ENCODE results near the gene EHMT1.
"Not testable (repeated sequence)": the region's sequence is repeated elsewhere in the genome, so short reads cannot be mapped to it uniquely, and the experiment has no call there.

Gene EHMT1

DNA sequence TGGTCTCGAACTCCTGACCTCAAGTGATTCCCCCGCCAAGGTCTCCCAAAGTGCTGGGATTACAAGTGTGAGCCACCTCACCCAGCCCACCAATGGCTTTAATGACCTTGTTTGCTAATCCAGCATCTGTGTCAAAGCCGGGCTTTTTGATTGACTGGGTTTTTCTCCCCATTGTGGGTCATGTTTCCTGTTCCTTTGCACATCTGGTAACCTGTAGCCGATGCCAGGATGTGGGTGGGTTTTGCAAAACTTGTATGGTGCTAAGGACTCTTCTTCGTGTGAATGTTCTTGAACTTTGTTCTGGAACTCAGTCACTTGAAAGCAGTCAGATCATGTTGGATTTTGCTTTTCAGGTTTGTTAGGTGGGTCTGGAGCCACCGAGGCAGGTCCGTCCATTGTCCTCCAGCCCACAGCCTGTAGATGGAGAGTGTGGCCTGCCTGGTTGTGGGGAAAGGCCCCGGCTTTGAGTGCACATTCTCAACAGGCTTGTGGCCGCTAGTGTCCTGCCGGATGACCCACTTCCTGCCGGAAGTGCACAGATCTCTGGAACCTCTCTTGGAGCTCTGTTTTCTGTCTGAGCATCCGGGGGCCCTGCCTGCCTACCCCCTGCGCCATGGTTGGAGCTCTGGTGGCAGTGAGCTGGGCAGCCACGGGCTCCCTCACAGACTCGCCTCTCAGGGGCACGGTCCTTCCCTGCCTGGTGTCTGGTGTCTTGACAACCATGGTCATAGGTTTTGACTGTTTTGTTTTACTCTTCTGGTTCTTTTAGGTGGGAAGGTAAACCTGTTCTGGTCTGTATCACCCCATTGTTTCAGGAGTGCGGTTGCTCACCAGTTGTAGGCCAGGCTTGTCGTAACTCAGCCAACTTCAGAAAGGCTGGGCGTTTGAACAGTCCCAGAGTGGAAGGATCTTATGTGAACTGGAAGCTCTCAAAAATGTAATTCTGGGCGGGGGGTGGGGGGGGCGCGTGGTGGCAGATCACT is 189.2 kb downstream of the EHMT1 start:
- peak; percentile 91 for ATAC-seq (replicated peaks)
- DNase-seq, result peak in 2 of 3 experiments; percentile 5 to 6
- Mint-ChIP-seq H3K9me3 (no peaks in the 10 kb centered on the region), H3K36me3 (ENCODE audit: insufficient read depth) (peaks cover 17% of the 10 kb centered on the region), H3K27ac (peak overlapping the region; percentile 51 to 80), H3K4me3 (peak overlapping the region in 1 of 2 donors; percentile 25), H3K27me3 (no peaks in the 10 kb centered on the region), H3K4me1 (ENCODE audit: low read depth in 2 of 2) (peaks cover 8 to 17% of the 10 kb centered on the region in 2 donors)

DNA sequence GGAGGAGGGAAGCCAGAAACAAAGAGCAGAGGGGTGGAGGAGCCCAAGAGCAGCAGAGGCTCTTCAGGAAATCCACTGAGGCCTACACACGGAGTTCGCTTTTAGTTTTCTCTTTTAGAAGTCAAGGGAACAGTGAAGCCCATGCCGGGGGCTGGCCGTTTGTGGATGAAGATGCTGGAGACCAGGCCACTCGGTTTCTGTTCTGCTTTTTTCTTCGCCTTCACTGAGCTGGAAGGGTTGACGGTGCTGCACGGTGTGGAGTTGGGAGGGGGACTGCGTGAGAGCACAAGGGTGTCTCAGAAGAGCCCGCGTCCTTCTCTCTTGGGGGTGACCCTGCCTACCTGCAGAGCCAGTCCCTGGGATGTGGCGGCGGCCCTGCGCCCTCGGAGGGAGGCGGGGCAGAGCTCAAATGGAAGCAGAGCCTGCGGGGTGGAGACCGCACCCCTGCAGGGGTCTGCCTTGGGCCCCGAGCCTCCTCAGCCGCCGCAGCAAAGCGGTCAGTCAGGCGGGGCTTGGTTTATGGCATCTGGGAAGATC is 190.3 kb downstream of the EHMT1 start:
- Mint-ChIP-seq H3K9me3 (no peaks in the 10 kb centered on the region), H3K36me3 (ENCODE audit: insufficient read depth) (peaks cover 14% of the 10 kb centered on the region), H3K27me3 (no peaks in the 10 kb centered on the region), H3K4me3 (no peak overlapping the region), H3K27ac (peak overlapping the region in 1 of 2 donors; percentile 80), H3K4me1 (ENCODE audit: low read depth in 2 of 2) (peaks cover 8 to 17% of the 10 kb centered on the region in 2 donors)
- DNase-seq (no peak), ATAC-seq (replicated peaks) (no peak)

DNA sequence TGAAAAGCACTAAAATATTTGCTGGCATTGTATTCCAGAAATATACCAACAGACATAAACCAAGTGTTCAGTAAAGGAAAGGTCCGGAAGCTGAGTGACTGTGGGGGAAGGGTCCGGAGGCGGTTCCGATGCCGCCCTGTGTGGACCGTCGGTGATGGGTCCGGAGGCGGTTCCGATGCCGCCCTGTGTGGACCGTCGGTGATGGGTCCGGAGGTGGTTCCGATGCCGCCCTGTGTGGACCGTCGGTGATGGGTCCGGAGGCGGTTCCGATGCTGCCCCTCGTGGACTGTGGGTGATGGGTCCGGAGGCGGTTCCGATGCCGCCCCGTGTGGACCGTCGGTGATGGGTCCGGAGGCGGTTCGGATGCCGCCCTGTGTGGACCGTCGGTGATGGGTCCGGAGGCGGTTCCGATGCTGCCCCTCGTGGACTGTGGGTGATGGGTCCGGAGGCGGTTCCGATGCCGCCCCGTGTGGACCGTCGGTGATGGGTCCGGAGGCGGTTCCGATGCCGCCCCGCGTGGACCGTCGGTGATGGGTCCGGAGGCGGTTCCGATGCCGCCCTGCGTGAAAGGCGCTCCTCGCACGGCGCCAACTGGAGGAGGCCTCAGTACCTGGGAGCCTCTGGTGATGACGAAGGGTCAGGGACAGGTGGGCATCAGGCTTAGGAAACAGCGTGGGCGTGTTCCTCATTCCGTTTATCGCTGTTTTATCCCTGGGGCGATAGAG is 191.1 kb downstream of the EHMT1 start:
- Mint-ChIP-seq H3K36me3 (ENCODE audit: insufficient read depth) (peaks cover 18% of the 10 kb centered on the region), H3K4me1 (ENCODE audit: low read depth in 2 of 2) (peaks cover 8 to 17% of the 10 kb centered on the region in 2 donors)
- H3K4me3 Mint-ChIP-seq; ATAC-seq (replicated peaks); H3K27ac Mint-ChIP-seq; H3K27me3 Mint-ChIP-seq; DNase-seq; H3K9me3 Mint-ChIP-seq: not testable (repeated sequence)

DNA sequence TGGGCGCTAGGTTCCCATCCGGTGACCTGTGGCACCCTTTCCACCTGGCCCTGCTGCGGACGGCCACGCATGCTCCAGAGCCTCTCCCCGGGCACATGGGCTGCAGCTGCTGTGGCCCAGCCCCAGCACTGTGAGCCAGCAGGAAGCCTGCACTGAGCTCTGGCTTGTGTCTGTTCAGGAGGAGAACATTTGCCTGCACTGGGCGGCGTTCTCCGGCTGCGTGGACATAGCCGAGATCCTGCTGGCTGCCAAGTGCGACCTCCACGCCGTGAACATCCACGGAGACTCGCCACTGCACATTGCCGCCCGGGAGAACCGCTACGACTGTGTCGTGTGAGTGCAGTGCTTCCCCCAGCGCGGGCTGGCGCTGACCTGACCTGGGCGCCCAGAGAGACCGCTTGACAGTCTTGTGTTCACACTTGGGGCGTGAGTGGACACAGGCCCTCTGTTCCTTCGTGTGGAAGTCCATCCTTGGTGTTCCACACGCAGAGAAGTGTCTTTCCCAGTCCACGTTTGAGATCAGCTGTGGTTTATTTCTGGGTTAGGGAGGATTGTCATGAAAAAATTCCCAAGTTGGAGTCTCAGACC is 192.6 kb downstream of the EHMT1 start:
- Mint-ChIP-seq H3K27me3 (no peaks in the 10 kb centered on the region), H3K4me1 (ENCODE audit: low read depth in 2 of 2) (peaks cover 8 to 14% of the 10 kb centered on the region in 2 donors), H3K27ac (no peak overlapping the region), H3K9me3 (no peaks in the 10 kb centered on the region), H3K36me3 (ENCODE audit: insufficient read depth) (peaks cover 29% of the 10 kb centered on the region), H3K4me3 (no peak overlapping the region)
- no peak for DNase-seq
- ATAC-seq (replicated peaks), result no peak

GRCh38 chr9:137812356-137813023 is 193.7 kb downstream of the EHMT1 start:
- peaks cover 34% of the 10 kb centered on the region for H3K36me3 Mint-ChIP-seq (ENCODE audit: insufficient read depth)
- H3K9me3 Mint-ChIP-seq, result no peaks in the 10 kb centered on the region
- DNase-seq, result no peak
- no peak for ATAC-seq (replicated peaks)
- no peaks in the 10 kb centered on the region for H3K27me3 Mint-ChIP-seq
- H3K4me1 Mint-ChIP-seq (ENCODE audit: low read depth in 2 of 2), result peaks cover 4 to 7% of the 10 kb centered on the region in 2 donors
- H3K27ac Mint-ChIP-seq, result no peak overlapping the region
- H3K4me3 Mint-ChIP-seq, result no peak overlapping the region

DNA sequence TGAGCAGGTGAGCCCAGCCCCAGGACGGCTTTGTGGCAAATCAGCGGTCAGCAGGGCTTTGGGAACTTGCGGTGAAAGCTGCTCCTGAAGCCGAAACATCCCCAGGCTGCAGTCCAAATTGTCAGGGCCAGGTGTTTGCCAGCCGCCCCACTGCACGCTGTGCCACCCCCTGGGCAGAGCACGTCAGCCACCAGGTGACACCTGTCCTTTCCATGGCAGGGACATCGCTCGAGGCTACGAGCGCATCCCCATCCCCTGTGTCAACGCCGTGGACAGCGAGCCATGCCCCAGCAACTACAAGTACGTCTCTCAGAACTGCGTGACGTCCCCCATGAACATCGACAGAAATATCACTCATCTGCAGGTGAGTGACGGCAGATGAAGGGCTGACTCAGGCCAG is 194.4 kb downstream of the EHMT1 start:
- no peaks in the 10 kb centered on the region for H3K27me3 Mint-ChIP-seq
- no peak for DNase-seq
- peaks cover 0 to 2% of the 10 kb centered on the region in 2 donors for H3K4me1 Mint-ChIP-seq (ENCODE audit: low read depth in 2 of 2)
- H3K9me3 Mint-ChIP-seq, result no peaks in the 10 kb centered on the region
- no peak overlapping the region for H3K27ac Mint-ChIP-seq
- no peak overlapping the region for H3K4me3 Mint-ChIP-seq
- no peak for ATAC-seq (replicated peaks)
- peaks cover 39% of the 10 kb centered on the region for H3K36me3 Mint-ChIP-seq (ENCODE audit: insufficient read depth)

- Mint-ChIP-seq H3K4me3 (no peak overlapping the region), H3K36me3 (ENCODE audit: insufficient read depth) (peaks cover 43% of the 10 kb centered on the region), H3K27ac (no peak overlapping the region), H3K27me3 (no peaks in the 10 kb centered on the region), H3K9me3 (no peaks in the 10 kb centered on the region), H3K4me1 (ENCODE audit: low read depth in 2 of 2) (no peaks in the 10 kb centered on the region)
- ATAC-seq (replicated peaks), result no peak
- no peak for DNase-seq
Observed at GRCh38 chr9:137813651-137814415, 195.0 kb downstream of the EHMT1 start.

DNA sequence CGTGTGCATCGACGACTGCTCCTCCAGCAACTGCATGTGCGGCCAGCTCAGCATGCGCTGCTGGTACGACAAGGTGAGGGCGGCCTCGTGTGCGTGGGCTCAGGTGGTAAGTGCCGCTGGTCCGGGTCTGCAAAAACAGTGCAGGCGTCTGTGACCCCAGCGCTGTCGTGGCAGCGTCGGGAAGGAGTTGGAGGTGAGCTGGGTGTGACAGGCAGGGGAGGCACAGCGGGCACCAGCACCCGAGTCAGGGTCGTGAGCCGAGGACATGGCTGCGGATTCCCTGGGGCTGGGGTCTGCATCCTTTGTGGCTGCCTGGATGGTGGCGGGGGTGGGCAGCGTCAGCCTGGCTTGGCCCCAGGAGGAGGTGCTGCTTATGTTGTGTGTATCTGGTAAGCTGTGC is 195.6 kb downstream of the EHMT1 start:
- no peak for ATAC-seq (replicated peaks)
- peak overlapping the region in 1 of 2 donors; percentile 86 for H3K27ac Mint-ChIP-seq
- no peaks in the 10 kb centered on the region for H3K27me3 Mint-ChIP-seq
- no peaks in the 10 kb centered on the region for H3K4me1 Mint-ChIP-seq (ENCODE audit: low read depth in 2 of 2)
- H3K9me3 Mint-ChIP-seq, result no peaks in the 10 kb centered on the region
- no peak overlapping the region for H3K4me3 Mint-ChIP-seq
- no peak for DNase-seq
- peaks cover 43% of the 10 kb centered on the region for H3K36me3 Mint-ChIP-seq (ENCODE audit: insufficient read depth)

DNA sequence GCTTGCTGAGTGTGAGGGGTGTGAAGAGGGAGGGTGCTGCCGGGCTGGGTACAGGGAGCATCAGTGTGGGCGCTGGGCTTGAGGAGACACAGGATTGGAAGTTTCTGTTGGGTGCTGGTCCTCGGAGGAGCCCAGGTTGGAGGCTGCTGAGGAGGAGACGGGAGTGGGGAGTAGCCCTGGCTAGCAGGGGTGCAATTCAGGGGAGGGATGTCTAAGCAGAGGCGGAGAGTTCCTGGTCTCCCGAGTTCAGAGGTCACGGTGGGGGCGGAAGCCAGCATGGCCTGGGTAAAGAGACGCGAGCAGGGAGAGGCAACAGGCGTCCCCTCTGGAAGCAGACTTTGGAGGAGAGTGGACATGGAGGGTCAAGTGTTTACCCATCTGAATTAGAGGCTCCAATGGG is 196.0 kb downstream of the EHMT1 start:
- H3K4me3 Mint-ChIP-seq, result no peak overlapping the region
- DNase-seq, result no peak
- H3K4me1 Mint-ChIP-seq (ENCODE audit: low read depth in 2 of 2), result no peaks in the 10 kb centered on the region
- no peaks in the 10 kb centered on the region for H3K27me3 Mint-ChIP-seq
- H3K27ac Mint-ChIP-seq, result peak overlapping the region in 1 of 2 donors; percentile 86
- no peaks in the 10 kb centered on the region for H3K9me3 Mint-ChIP-seq
- peaks cover 43% of the 10 kb centered on the region for H3K36me3 Mint-ChIP-seq (ENCODE audit: insufficient read depth)
- no peak for ATAC-seq (replicated peaks)

GRCh38 chr9:137815256-137816255 is 196.8 kb downstream of the EHMT1 start:
- Mint-ChIP-seq H3K27me3 (no peaks in the 10 kb centered on the region), H3K9me3 (no peaks in the 10 kb centered on the region), H3K4me3 (no peak overlapping the region), H3K27ac (peak overlapping the region in 1 of 2 donors; percentile 86), H3K36me3 (ENCODE audit: insufficient read depth) (peaks cover 43% of the 10 kb centered on the region), H3K4me1 (ENCODE audit: low read depth in 2 of 2) (no peaks in the 10 kb centered on the region)
- no peak for ATAC-seq (replicated peaks)
- DNase-seq, result no peak

GRCh38 chr9:137816531-137817235 is 197.9 kb downstream of the EHMT1 start:
- Mint-ChIP-seq H3K27me3 (no peaks in the 10 kb centered on the region), H3K9me3 (no peaks in the 10 kb centered on the region), H3K4me3 (no peak overlapping the region), H3K36me3 (ENCODE audit: insufficient read depth) (peaks cover 50% of the 10 kb centered on the region), H3K27ac (peak overlapping the region in 1 of 2 donors; percentile 20), H3K4me1 (ENCODE audit: low read depth in 2 of 2) (no peaks in the 10 kb centered on the region)
- DNase-seq (no peak), ATAC-seq (replicated peaks) (no peak)
